Nephron (organoid): ENCODE data around the gene C5.

Experiments used
- H3K27ac Mint-ChIP-seq, 3 experiments: 2 replicates each; pipeline ENCODE4 v1.8.0; 2020; ENCODE audit warnings: mixed read lengths in 3 of 3, mild to moderate bottlenecking in 2 of 3, moderate library complexity in 1 of 3
- H3K27me3 Mint-ChIP-seq: 2 replicates; pipeline ENCODE4 v1.8.0; 2021; ENCODE audit warnings: low read depth, mild to moderate bottlenecking, moderate library complexity, mixed read lengths
- H3K36me3 Mint-ChIP-seq: 2 replicates; pipeline ENCODE4 v1.8.0; 2020; ENCODE audit warnings: low read depth, mixed read lengths
- H3K4me1 Mint-ChIP-seq: 2 replicates; pipeline ENCODE4 v1.8.0; 2020; ENCODE audit warnings: mixed read lengths
- H3K4me3 Mint-ChIP-seq, 3 experiments: 2 replicates each; pipeline ENCODE4 v1.8.0; 2020; ENCODE audit warnings: mild to moderate bottlenecking in 3 of 3, mixed read lengths in 3 of 3, moderate library complexity in 2 of 3
- H3K9me3 Mint-ChIP-seq: 2 replicates; pipeline ENCODE4 v1.8.0; 2020; ENCODE audit warnings: mixed read lengths
- CTCF ChIP-seq, 3 experiments: fragments of 200-600 bp; sonication (generic); IDR thresholded peaks; one replicate each; pipeline ENCODE4 v1.5.0; 2021; ENCODE audit warnings: antibody characterized with exemption in 3 of 3; ENCODE audit not compliant: unreplicated experiment in 3 of 3

The C5 gene

GRCh38 chr9:121026260-121026691, 23.8 kb downstream of the C5 start:
- H3K4me1 Mint-ChIP-seq: no peaks in the 10 kb centered on the region
- no peak for TF ChIP-seq CTCF (IDR thresholded peaks at IDR 0.05; ENCODE audit: unreplicated experiment in 3 of 3)
- no peak overlapping the region for H3K4me3 Mint-ChIP-seq
- no peak overlapping the region for H3K27ac Mint-ChIP-seq
- H3K36me3 Mint-ChIP-seq: peaks cover 7% of the 10 kb centered on the region
- H3K27me3 Mint-ChIP-seq: no peaks in the 10 kb centered on the region
- peaks cover 4% of the 10 kb centered on the region for H3K9me3 Mint-ChIP-seq

GRCh38 chr9:121024237-121024636, 25.8 kb downstream of the C5 start:
- Mint-ChIP-seq H3K27me3 (no peaks in the 10 kb centered on the region), H3K27ac (no peak overlapping the region), H3K4me3 (no peak overlapping the region), H3K9me3 (peaks cover 4% of the 10 kb centered on the region), H3K36me3 (peaks cover 7% of the 10 kb centered on the region), H3K4me1 (no peaks in the 10 kb centered on the region)
- no peak for TF ChIP-seq CTCF (IDR thresholded peaks at IDR 0.05; ENCODE audit: unreplicated experiment in 3 of 3)

DNA sequence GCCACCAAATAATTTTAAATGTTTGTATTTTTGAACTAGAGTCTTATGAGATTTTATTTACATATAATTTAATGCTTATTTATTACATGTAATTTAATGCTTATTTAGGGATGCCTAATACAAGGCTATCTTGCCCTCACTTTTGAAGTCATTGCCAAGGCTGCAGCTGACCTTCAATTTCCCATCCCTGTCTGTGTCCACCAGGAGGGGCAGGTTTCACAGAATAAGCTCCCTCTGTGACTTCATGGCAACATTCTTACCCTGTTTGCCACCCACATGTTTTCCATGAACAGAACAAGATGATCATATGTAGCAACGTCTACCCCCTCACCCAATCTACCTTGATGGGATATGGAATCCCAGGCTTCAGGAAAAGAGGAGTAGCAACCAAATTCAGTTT, 27.0 kb downstream of the C5 start:
- peak in 2 of 3 experiments; percentile 7 to 14 for TF ChIP-seq CTCF (IDR thresholded peaks at IDR 0.05; ENCODE audit: unreplicated experiment in 3 of 3)
- Mint-ChIP-seq H3K36me3 (peaks cover 7% of the 10 kb centered on the region), H3K4me1 (no peaks in the 10 kb centered on the region), H3K4me3 (no peak overlapping the region), H3K27me3 (peaks cover 3% of the 10 kb centered on the region), H3K9me3 (peaks cover 4% of the 10 kb centered on the region), H3K27ac (no peak overlapping the region)

DNA sequence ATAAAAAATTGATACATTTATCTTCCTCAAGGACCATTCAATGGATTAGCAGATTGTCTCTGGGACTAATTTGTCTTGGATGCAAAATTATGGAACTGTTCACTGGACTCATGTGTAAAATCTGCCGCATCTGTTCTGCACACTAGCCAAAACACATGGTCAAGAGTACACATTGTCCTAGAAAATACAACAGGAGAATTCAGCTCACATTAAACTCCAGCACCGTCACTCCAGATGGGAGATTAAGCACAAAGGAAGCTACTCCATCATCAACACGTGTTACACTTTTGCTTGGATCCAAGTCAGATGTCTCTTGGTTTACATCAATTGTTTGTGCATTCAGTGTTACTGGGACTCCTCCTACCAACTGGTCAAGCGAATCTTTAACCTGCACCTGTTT, 28.8 kb downstream of the C5 start:
- Mint-ChIP-seq H3K27ac (no peak overlapping the region), H3K4me1 (no peaks in the 10 kb centered on the region), H3K4me3 (no peak overlapping the region), H3K36me3 (no peaks in the 10 kb centered on the region), H3K27me3 (peaks cover 3% of the 10 kb centered on the region), H3K9me3 (no peaks in the 10 kb centered on the region)
- TF ChIP-seq CTCF (IDR thresholded peaks at IDR 0.05; ENCODE audit: unreplicated experiment in 3 of 3): no peak

DNA sequence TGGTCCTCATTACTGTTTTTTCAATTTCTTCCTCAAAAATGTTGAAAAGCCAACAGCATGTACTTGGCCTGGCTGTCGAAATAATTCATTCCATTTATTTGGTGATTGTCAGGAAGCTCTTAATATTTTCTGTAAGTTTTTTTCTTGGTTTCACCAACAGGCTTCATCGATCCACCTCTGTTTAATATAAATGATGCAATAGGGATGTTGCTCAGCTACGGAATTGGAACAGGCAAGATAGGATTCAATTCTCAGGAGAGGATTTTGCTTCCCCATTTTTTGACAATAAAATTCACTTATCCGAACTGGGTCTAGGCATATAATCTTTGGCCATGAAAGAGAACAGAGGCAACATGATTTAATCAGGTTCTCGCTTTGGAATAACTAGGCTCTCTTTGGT, 30.8 kb downstream of the C5 start:
- TF ChIP-seq CTCF (IDR thresholded peaks at IDR 0.05; ENCODE audit: unreplicated experiment in 3 of 3): no peak
- no peaks in the 10 kb centered on the region for H3K4me1 Mint-ChIP-seq
- no peaks in the 10 kb centered on the region for H3K36me3 Mint-ChIP-seq
- H3K27me3 Mint-ChIP-seq: peaks cover 3% of the 10 kb centered on the region
- no peaks in the 10 kb centered on the region for H3K9me3 Mint-ChIP-seq
- H3K4me3 Mint-ChIP-seq: no peak overlapping the region
- H3K27ac Mint-ChIP-seq: no peak overlapping the region

GRCh38 chr9:121013911-121014310, 36.2 kb downstream of the C5 start:
- Mint-ChIP-seq H3K4me3 (no peak overlapping the region), H3K27ac (no peak overlapping the region), H3K27me3 (peaks cover 3% of the 10 kb centered on the region), H3K4me1 (no peaks in the 10 kb centered on the region), H3K36me3 (peaks cover 5% of the 10 kb centered on the region), H3K9me3 (no peaks in the 10 kb centered on the region)
- no peak for TF ChIP-seq CTCF (IDR thresholded peaks at IDR 0.05; ENCODE audit: unreplicated experiment in 3 of 3)
